ENCODE results near the gene PCDHA12.

- no peak for TF ChIP-seq POLR2A (IDR thresholded peaks at IDR 0.05)
- no peak for TF ChIP-seq CTCF (IDR thresholded peaks at IDR 0.05 in 8 of 11, conservative IDR thresholded peaks at IDR 0.05 in 3 of 11)
Measured at GRCh38 chr5:140925806-140926442, 50.8 kb downstream of the PCDHA12 start, which contains the start of gene PCDHAC1.

Data from spleen (tissue), 7 donors.